ENCODE measurements around the gene DAGLA. TPM values are rescaled to one million over a fixed set of nuclear protein-coding genes. Genes with fewer than 3 reads are reported as not detected.

Gene DAGLA
- total RNA-seq, 1 experiment from 2014 or later: 4.5 TPM

DNA sequence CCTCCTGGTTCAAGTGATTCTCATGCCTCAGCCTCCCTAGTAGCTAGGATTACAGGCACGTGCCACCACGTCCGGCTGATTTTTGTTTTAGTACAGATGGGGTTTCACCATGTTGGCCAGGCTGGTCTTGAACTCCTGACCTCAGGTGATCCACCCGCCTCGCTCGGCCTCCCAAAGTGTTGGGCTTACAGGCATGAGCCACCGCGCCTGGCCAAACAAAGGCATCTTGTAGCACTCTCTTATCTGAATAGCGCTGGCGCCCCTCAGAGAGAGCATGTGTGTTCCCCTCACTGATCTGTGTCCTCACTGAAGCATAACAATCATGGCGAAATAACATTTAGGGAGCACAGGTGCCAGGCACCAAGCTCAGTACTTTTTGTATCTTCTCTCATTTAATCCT, 7.2 kb downstream of the DAGLA start:
- peaks cover 17 to 23% of the 10 kb centered on the region in 2 experiments for H3K4me1 Mint-ChIP-seq
- no CpG with 5 or more reads among the region's 11 CpGs for WGBS (ENCODE audit: extremely low coverage, insufficient read length, low lambda C conversion rate)
- no peak overlapping the region for H4K5ac ChIP-seq (ENCODE audit: insufficient read length, low read depth, low read length)
- no peak overlapping the region for H3K27ac ChIP-seq (ENCODE audit: insufficient read length, low read depth, low read length)
- H4K20me1 ChIP-seq (ENCODE audit: control insufficient read depth, insufficient read depth, insufficient read length): no peaks in the 10 kb centered on the region
- H2BK5ac ChIP-seq (ENCODE audit: insufficient read length, low read length): no peak overlapping the region
- H2AK5ac ChIP-seq (ENCODE audit: insufficient read length, low read length): no peak overlapping the region
- H3K27ac Mint-ChIP-seq: peak overlapping the region in 1 of 3 experiments; percentile 46; a peak in 1 of 7 replicates
- H3K4me2 ChIP-seq (ENCODE audit: insufficient read depth, insufficient read length, low read length): no peak overlapping the region
- H2BK20ac ChIP-seq (ENCODE audit: low read depth, low read length, poor library complexity, severe bottlenecking): no peak overlapping the region
- no peak overlapping the region for H4K8ac ChIP-seq (replicated peaks; ENCODE audit: insufficient read length, low read depth, low read length)
- H3K18ac ChIP-seq (ENCODE audit: insufficient read length, low read depth, low read length): no peak overlapping the region
- H3K14ac ChIP-seq (ENCODE audit: insufficient read depth, low read length): no peak overlapping the region
- TF ChIP-seq, protein P1, sequence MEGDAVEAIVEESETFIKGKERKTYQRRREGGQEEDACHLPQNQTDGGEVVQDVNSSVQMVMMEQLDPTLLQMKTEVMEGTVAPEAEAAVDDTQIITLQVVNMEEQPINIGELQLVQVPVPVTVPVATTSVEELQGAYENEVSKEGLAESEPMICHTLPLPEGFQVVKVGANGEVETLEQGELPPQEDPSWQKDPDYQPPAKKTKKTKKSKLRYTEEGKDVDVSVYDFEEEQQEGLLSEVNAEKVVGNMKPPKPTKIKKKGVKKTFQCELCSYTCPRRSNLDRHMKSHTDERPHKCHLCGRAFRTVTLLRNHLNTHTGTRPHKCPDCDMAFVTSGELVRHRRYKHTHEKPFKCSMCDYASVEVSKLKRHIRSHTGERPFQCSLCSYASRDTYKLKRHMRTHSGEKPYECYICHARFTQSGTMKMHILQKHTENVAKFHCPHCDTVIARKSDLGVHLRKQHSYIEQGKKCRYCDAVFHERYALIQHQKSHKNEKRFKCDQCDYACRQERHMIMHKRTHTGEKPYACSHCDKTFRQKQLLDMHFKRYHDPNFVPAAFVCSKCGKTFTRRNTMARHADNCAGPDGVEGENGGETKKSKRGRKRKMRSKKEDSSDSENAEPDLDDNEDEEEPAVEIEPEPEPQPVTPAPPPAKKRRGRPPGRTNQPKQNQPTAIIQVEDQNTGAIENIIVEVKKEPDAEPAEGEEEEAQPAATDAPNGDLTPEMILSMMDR (conservative IDR thresholded peaks at IDR 0.05): no peak
- H2AFZ ChIP-seq (ENCODE audit: low read length): no peak overlapping the region
- no peaks in the 10 kb centered on the region for H3K27me3 ChIP-seq (ENCODE audit: insufficient read depth, low read length)
- no peak overlapping the region for H2BK12ac ChIP-seq (ENCODE audit: insufficient read length, low read depth, low read length)
- no peaks in the 10 kb centered on the region for H3K9me3 Mint-ChIP-seq
- H3K79me1 ChIP-seq (ENCODE audit: insufficient read depth, low read depth, low read length, poor library complexity, severe bottlenecking): no peaks in the 10 kb centered on the region
- H2BK15ac ChIP-seq (ENCODE audit: low read depth, low read length): no peak overlapping the region
- no peak overlapping the region for H3K56ac ChIP-seq (ENCODE audit: insufficient read length, low read depth, low read length)
- H3K36me3 Mint-ChIP-seq (ENCODE audit: insufficient read depth in 1 of 3, low read depth in 3 of 3): no peaks in the 10 kb centered on the region
- no peak overlapping the region for H3K23ac ChIP-seq (ENCODE audit: insufficient read length, low read depth, low read length)
- no peak overlapping the region for H3T11ph ChIP-seq (ENCODE audit: low read length)
- no peak overlapping the region for H4K91ac ChIP-seq (ENCODE audit: insufficient read length, low read depth, low read length)
- no peak for DNase-seq
- H3K23me2 ChIP-seq (ENCODE audit: insufficient read length, low read depth, low read length, poor library complexity, severe bottlenecking): no peaks in the 10 kb centered on the region
- H3K4me3 Mint-ChIP-seq: no peak overlapping the region; a peak in 1 of 5 replicates
- H3K9me3 ChIP-seq (ENCODE audit: control insufficient read depth, low read depth, low read length): no peaks in the 10 kb centered on the region
- no peaks in the 10 kb centered on the region for H3K79me2 ChIP-seq (ENCODE audit: insufficient read depth, low read length)
- peaks cover 4% of the 10 kb centered on the region; the same call in 1 of the 2 replicates for H3K4me1 ChIP-seq (ENCODE audit: insufficient read depth, low read length)
- H3K9ac ChIP-seq (ENCODE audit: extremely low read depth, insufficient read length, low read length): no peak overlapping the region
- H3K4ac ChIP-seq (ENCODE audit: low read depth, low read length): no peak overlapping the region
- H3K27me3 Mint-ChIP-seq (ENCODE audit: low read depth): peaks cover 2% of the 10 kb centered on the region; the same call in 1 of the 2 replicates
- no peak overlapping the region for H2BK120ac ChIP-seq (ENCODE audit: low read depth, low read length, poor library complexity, severe bottlenecking)

Data from H9 (cell line).